GM18870 (cell line): ENCODE results near the gene TPRX2.
"Not testable (repeated sequence)": the region's sequence is repeated elsewhere in the genome, so short reads cannot be mapped to it uniquely, and the experiment has no call there.

ENCODE experiments used
- ATAC-seq: cut with Tn5 transposase; IDR thresholded peaks from one replicate; pipeline ENCODE4 v1.9.1; 2021; ENCODE audit warnings: moderate library complexity; ENCODE audit not compliant: unreplicated experiment

The TPRX2 gene, protein sequence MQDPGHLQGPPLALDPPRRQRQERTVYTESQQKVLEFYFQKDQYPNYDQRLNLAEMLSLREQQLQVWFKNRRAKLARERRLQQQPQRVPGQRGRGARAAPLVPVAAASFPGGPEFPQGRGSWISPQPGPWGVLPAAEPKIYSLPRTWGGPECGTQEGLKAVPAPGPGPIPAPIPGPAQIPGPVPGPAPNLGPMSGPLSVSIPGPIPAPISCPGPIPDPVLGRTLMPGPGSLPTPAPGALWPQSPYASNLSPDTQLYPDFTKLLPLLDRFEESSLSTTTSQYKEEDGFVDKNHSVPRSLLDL

DNA sequence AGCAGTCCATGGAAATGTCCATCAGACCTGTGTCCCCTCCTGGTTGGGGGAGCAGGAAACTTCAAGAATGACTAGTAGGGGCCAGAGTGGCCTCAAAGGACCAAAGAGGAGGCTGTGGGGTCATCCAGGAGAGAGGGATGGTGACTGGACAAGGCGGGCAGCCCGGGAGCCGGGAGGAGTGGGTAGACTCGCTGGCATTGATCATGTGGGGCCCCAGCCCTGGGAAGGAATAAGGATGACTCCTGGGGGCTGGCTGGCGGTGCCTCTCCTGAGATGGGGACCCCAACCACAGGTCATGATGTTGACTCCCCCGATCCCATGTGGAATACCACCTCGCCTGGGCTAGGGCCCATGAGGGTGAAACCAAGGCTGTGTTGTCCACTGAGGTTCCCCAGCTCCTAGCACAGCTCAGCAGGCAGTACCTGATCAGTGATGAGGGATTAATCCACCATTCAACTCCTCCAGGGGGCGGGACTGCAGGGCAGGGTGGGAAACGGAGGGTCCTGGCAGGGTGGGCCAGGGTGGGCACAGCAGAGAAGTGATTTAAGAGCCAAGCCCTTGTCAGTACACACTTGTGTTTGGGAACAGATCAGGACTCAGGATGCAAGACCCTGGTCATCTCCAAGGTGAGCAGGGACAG is at the start of gene TPRX2:
TSS of gene TPRX2 (plus strand) at position 590 of the 640 bp plus-strand sequence. CDS start at position 602, 12 bp downstream.
- not testable (repeated sequence) for ATAC-seq

DNA sequence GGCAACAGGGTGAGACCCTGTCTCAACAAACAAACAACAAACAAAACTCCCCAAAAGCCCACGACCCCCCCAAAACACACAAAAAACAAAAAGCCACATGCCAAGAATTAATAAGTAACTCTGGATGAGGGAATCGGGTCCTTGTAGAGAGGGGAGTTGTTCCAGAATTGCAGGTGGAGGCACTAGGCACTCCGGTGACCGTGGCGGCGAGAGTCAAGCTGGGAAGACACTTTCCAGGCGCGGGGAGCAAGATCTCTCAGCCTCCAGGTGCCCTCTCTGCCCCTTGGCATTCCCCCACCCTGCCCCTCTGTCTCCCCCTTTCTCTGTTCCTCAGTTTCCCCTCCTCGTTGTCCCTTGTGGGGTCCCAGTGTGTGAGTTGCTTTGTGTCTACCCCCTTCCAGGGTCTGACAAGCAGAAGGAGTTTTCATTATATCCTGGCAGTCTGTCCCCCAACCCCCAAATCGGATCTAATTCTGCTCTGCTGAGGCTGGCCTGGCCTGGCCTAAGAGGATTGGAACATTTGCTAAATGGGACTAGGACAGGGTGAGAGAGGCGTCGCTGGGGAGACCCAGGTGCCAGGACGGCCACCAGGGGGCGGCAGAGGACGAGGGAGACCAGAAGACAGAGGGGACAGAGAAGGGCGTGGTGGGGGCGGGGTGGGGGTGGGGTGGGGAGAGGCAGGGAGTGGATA is 45.6 kb upstream of the TPRX2 start:
- ATAC-seq: no peak

DNA sequence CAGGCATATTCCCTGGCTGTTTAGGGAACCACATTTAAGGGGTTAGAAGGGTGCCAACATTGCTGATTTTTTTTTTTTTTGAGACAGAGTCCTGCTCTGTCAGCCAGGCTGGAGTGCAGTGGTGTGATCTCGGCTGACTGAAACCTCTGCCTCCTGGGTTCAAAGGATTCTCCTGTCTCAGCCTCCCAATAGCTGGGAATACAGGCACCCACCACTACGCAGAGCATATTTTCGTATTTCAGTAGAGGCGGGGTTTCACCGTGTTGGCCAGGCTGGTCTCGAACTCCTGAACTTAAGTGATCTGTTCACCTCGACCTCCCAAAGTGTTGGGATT is 45.1 kb upstream of the TPRX2 start:
- ATAC-seq: no peak

DNA sequence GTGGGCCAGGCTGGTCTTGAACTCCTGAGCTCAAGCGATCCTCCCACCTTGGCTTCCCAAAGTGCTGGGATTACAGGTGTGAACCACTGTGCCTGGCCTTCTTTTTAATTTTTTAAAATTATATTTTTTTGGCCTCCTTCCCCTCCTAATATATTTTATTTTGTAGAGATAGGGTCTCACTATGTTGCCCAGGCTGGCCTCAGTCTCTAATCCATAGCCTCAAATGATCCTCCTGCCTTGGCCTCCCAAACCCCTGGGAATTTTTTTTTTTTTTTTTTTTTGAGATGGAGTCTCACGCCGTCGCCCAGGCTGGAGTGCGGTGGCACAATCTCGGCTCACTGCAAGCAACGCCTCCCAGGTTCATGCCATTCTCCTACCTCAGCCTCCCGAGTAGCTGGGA is 42.8 kb upstream of the TPRX2 start:
- ATAC-seq: not testable (repeated sequence)

DNA sequence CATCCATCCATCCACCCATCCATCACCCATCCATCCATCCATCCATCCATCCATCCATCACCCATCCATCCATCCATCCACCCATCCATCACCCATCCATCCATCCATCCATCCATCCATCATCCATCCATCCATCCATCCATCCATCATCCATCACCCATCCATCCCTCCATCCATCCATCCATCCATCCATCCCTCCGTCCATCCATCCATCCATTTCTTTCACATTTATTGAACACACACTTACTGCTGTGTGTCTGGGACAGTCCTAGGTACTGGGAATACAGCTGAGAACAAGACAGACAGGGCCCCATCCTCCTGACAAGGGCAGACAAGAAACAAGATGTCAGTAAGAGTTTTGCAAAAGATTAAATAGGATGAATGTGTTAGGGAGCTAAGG is 40.8 kb upstream of the TPRX2 start:
- ATAC-seq: not testable (repeated sequence)

DNA sequence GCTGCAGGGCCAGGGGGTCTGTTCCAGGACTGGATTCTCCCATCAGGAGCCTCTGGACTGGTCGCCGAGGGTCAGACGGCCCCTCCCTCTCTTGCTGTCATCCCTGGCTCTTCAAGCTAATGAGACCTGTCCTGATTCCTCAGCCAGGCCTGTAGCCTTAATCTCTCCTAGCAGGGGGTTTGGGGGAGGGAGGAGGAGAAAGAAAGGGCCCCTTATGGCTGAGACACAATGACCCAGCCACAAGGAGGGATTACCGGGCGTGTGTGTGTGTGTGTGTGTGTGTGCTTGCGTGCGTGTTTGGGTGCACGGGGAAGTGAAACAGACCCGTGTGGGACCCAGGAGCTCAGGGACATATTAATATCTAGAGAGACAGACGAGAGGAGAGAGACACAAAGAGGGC is 39.2 kb upstream of the TPRX2 start:
- ATAC-seq: no peak

DNA sequence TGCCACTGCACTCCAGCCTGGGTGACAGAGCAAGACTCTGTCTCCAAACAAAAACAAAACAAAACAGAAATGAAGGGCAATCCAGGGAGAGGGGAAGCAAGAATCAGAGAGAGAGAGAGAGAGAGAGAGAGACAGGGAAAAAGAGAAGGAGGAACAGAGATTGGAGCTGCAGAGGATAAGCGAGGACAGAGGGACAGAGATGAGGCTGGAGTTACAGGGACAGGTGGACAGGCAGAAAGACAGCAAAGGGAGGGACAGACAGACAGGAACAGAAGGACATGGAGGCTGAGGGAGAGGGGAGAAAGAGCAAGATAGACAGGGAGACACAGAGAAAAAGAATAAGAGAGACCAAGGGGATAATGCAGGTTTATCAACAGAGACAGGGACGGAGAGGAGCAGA is 38.6 kb upstream of the TPRX2 start:
- ATAC-seq: no peak

DNA sequence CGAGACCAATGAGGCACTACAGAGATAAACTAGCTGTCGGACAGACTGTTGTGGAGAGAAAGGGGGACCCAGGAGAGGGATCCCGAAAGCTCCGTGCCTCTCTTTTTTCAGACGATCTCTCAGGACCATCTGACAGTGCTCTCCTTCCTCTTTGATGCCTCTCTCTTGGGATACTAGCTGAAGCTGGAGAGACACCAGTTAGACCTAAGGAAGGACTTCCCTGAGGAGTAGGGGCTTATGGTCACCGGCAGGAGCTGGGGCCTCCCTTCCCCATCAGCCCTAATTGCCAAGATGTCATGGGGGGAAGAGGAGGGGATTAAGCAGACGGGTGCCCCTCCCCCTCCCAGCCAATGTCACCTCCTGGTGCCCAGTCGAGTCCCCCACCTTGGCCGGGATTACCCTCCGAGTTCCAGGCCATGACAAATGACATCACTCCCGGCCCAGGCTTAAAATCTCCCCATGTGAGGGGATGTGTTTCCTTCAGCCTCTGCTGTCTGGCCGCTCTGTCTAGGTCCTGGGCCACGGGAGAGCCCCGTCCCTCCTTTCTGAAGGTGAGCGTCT is 37.5 kb upstream of the TPRX2 start, which contains the start of gene CRX:
TSS of gene CRX (plus strand) at position 478 of the 561 bp plus-strand sequence. CDS start 12,507 bp downstream, outside the sequence.
- no peak for ATAC-seq

DNA sequence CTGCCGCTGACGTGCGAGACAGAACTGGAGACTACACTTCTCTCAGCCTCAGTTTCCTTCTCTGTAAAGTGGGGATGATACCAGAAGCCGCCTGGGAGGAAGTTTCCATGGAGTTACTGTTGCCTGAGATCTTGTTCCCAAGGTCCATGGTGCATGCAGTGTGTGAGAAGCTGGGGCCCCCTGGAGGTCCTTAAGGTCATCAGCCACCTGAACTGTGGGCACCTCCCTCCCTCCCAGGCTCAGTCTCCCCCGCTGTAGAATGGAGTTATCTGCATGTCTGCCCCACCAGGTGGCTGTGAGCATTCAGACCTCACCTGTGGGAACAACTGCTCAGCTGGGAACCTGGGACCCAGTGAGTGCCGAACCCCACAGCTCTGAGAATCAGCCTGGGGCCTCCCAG is 34.6 kb upstream of the TPRX2 start:
- ATAC-seq: no peak

DNA sequence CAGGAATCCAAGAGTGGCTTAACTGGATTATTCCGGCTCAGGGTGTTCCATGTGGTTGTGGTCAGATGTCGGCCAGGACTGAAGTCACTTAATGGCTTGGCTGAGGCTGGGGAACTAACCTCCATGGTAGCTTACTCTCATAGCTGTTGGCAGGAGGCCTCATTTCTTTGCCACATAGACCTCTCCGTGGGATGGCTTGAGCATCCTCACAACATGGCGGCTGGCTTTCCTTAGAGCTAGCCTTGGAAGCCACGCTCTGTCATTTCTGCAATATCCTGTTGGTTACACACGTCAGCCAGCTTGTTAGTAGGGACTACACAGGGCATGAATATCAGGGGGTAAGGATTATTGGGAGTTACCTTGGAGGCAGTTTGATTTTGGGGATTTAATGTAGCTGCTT is 32.2 kb upstream of the TPRX2 start:
- ATAC-seq: no peak

DNA sequence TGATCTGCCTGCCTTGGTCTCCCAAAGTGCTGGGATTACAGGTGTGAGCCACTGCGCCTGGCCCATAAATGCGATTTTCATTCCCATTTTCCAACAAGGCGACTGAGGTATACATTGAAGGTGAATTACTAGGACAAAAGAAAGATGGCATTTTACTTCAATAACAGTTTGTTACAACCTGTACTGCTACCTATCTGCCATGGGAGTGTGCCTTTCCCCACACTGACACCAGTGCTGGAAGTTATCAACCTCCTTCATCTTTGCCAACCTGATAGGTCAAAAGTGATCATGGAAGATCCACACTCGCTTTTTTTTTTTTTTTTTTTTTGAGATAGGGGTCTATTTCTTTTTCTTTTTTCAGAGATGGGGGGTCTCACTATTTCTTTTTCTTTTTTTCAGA is 26.3 kb upstream of the TPRX2 start:
- no peak for ATAC-seq

DNA sequence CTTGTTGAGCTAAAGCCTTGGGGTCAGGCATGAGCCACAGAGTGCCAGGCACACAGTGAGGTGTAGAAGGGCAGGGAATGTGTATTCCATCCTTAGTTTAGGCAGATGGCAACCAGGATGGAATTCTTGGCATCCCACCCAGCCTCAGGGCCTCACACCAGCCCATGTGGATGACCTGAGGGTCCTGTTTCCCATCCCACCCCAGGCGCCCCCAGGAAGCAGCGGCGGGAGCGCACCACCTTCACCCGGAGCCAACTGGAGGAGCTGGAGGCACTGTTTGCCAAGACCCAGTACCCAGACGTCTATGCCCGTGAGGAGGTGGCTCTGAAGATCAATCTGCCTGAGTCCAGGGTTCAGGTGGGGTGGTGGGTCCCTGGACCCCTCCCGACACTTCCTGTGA is 23.0 kb upstream of the TPRX2 start:
- ATAC-seq: no peak

DNA sequence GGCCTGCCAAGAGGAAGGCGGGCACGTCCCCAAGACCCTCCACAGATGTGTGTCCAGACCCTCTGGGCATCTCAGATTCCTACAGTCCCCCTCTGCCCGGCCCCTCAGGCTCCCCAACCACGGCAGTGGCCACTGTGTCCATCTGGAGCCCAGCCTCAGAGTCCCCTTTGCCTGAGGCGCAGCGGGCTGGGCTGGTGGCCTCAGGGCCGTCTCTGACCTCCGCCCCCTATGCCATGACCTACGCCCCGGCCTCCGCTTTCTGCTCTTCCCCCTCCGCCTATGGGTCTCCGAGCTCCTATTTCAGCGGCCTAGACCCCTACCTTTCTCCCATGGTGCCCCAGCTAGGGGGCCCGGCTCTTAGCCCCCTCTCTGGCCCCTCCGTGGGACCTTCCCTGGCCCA is 19.6 kb upstream of the TPRX2 start:
- no peak for ATAC-seq

DNA sequence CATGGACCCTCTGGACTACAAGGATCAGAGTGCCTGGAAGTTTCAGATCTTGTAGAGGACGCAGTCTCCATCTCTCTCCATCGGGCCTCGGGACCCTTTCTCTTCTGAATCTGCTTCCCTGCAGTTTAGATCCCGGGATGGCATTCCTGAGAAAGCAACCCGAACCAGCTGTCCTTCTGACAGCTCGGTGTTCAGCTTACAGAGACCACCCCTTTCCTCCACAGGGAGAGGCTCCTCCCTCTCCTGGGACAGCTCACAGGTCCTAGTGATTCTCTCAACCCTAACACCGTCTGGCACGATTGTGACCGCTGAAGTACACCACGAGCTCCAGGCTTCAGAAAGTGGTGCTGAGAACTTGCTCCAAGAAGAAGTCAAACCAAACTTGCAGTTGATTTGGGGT is 19.1 kb upstream of the TPRX2 start:
- no peak for ATAC-seq

DNA sequence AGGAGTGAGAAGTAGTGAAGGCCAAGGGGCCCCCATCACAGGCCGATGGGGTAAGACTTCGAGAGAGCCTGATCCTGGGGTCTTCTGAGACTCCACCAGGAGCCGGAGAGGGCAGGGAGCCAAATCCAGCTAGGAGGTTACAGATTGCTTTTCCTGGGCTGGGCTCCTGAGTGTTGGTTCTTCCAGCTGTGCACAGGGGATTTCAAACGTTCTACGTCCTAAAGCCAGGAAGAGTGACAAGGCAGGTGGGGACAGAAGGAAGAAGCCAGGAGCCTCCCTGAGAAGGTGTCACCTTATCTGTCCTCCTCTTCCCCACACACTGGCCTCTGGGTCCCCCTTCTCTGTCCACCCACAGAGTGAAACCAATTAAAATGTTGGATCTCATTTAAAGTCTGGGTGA is 16.1 kb upstream of the TPRX2 start:
- ATAC-seq: no peak

DNA sequence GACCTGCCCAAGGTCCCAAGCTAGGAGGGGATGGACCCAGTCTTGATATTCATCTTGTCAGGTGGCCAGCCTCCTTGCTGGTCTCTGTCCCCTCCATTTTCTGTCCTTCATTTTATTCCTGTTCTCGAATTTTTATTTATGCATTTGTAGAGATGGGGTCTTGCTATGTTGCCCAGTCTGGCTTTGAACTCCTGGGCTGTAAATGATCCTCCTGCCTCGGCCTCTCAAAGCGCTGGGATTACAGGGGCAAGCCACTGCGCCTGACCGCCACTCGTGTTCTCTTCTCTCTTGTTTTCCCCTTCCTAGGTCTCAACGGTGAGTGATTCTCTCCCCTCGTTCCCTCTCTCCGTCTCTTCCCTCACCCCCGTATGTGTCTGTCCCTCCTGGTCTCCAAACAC is 10.6 kb upstream of the TPRX2 start:
- no peak for ATAC-seq

DNA sequence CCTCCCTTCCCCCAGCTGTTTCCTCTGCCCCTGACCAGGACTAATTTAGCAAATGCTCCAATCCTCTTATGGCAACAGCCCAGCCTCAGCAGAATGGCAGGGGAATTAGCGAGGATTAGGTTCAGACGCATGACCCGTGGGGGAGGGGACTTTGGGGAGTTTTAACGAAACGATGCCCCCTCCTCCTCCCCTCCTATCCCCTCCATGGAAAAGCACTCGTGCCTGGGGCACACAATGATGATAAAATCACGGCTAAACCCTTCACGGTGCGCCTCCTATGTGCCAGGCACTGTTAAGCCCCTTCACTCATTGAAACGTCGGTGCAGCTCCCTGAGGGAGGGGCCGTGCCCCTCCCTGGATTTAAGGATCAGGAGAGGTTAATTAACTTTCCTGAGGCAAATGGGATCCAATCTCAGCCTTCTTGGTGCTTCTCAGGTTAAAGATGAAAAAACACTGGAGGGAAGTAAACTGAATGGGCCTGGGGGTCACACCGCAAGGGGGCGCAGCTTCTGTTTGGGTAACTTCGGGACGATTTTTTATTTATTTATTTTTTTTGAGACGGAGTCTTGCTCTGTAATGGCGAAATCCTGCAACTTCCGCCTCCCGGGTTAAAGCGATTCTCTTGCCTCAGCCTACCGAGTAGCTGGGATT is 10.1 kb upstream of the TPRX2 start:
- ATAC-seq: no peak

DNA sequence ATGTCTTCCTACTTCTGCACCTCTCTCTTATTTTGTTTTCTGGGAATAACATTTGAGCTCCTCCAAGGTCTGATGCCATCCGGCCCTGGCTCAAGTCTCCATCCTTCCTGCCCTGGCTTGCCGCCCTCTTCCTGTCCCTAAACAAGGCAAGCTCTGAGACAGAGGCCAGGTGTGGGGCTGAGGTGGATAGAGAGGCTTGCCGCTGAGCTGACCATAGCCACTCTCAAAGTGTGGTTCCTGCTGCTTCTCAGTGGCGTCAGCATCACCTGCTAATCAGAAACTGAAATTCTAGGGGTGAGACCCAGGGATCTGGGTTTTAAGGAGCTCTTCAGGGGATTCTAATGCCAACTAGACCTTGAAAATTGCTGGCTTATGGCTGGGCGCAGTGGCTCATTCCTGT is 6.0 kb upstream of the TPRX2 start:
- no peak for ATAC-seq

DNA sequence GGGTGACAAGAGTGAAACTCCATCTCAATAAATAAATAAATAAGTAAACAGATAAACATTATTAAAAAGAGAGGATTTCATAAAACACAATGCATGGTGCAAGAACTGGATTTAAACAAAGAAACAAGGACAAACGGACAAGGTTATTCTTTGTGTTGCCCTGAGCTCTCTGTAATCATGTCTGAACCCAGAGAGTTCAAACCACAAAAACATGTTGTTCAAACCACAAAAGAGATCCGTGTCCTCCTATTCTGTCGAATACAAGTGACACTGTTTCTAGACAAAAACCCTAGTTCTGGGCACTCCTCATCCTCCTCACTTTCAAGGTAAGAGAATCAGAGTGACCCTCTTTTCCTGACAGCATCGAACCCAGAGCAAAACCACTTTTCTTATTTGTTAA is 4.6 kb upstream of the TPRX2 start:
- ATAC-seq: no peak

DNA sequence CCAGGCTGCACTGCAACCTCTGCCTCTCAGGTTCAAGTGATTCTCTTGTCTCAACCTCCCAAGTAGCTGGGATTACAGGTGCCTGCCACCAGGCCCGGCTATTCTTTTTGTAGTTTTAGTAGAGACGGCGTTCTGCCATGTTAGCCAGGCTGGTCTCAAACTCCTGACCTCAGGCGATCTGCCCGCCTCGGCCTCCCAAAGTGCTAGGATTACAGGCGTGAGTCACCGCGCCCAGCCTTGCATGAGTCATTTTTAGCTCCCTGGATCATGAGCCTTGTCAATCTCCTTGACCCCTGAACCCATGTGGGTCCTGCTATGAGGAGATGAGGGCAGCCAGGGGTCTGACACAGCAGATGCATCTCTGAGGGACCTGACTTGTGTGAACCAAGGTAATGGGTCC is 804 bp upstream of the TPRX2 start:
- ATAC-seq: not testable (repeated sequence)

DNA sequence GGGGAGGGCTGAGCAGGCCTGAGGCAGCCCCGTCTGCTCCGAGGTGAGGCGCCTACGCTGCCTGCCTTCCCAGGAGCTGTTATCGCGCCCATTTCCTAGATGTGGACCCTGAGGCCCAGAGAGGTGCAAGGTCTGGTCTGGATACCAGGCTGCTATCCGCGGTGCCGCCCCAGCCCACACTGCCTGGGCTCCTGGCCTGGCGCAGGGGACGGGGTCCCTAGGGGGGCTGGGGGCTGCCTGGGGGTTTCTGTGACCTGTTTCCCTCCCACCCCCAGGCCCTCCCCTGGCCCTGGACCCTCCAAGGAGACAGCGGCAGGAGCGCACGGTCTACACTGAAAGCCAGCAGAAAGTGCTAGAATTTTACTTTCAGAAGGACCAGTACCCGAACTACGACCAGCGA is 803 bp downstream of the TPRX2 start:
- not testable (repeated sequence) for ATAC-seq
